Stomach (tissue), 9 donors: ENCODE results near the gene ACTN1. TPM values are rescaled to one million over a fixed set of nuclear protein-coding genes. Genes with fewer than 3 reads are reported as not detected.
A peak's percentile ranks its signal among the peaks of the same experiment; 100 is the strongest.

Experiments used
- DNase-seq, 2 donors: peaks; one replicate each; pipeline versions ENCODE4 v3.0.0 to v3.0.0-alpha.2; 2013 to 2019
- H3K27ac ChIP-seq, 5 donors: fragments of 200-600 bp in 4 of 5; sonication (generic) in 4 of 5; one replicate each; pipeline ENCODE4 v1.5.1; 2013 to 2019; ENCODE audit warnings: mild to moderate bottlenecking in 1 of 5, moderate library complexity in 1 of 5
- H3K27me3 ChIP-seq, 3 donors: fragments of 200-600 bp; sonication (generic); one replicate each; pipeline ENCODE4 v1.5.1; 2017 to 2019; ENCODE audit warnings: mixed run types in 1 of 3
- H3K36me3 ChIP-seq, 4 donors: fragments of 200-600 bp; sonication (generic); 1 replicate in 3 of 4; 2 replicates in 1 of 4; pipeline ENCODE4 v1.5.1; 2016 to 2019
- H3K4me1 ChIP-seq, 4 donors: fragments of 200-600 bp; sonication (generic); one replicate each; pipeline ENCODE4 v1.5.1; 2016 to 2019
- H3K4me3 ChIP-seq, 4 donors: fragments of 200-600 bp; sonication (generic) in 3 of 4; one replicate each; pipeline ENCODE4 v1.5.1; 2016 to 2019; ENCODE audit warnings: mild to moderate bottlenecking in 1 of 4
- H3K9me3 ChIP-seq, 4 donors: fragments of 200-600 bp; sonication (generic); one replicate each; pipeline ENCODE4 v1.5.1; 2016 to 2019
- EP300 ChIP-seq: sonication (generic); formaldehyde crosslinking; IDR thresholded peaks from one replicate; pipeline ENCODE4 v1.6.1; 2017; ENCODE audit warnings: antibody characterized with exemption
- POLR2A ChIP-seq, 4 donors: fragments of 450-650 bp; IDR thresholded peaks; one replicate each; pipeline ENCODE4 v1.6.1; 2016; ENCODE audit warnings: antibody characterized with exemption in 4 of 4, control low read depth in 2 of 4, mild to moderate bottlenecking in 1 of 4, moderate library complexity in 1 of 4
- POLR2AphosphoS5 ChIP-seq, 3 donors: sonication (generic); formaldehyde crosslinking; IDR thresholded peaks; one replicate each; pipeline ENCODE4 v1.6.1; 2016; ENCODE audit warnings: antibody characterized with exemption in 3 of 3
- WGBS, 5 donors: extraction: QIAGEN DNeasy Blood & Tissue Kit in 3 of 5; methylation state at CpG; one replicate each; pipeline versions ENCODE4 v1.1.5 to v1.1.7; 2013 to 2018; 5-methylcytosine and 5-hydroxymethylcytosine counted together
- intact Hi-C: fragments of 100-400 bp; cut with DNase I; formaldehyde crosslinking; loops from one replicate; pipeline ENCODE4 v1.15.1; 2023; ENCODE audit warnings: low total_unique reads
- polyA plus RNA-seq, 3 donors: library from polyadenylated mRNA; stranded (reverse); fragments of 200-250 nt; gene quantifications; one replicate each; pipeline ENCODE4 v1.2.3, GENCODE V29; 2013
- total RNA-seq, 5 donors: library from RNA; depleted of rRNA; stranded (reverse); fragments of >200 nt; gene quantifications; one replicate each; pipeline versions ENCODE4 v1.1.0 to v1.2.3, GENCODE V29; 2014 to 2016
- TF ChIP-seq, protein P1 (sequence below), 7 experiments: fragments of 450-650 bp in 4 of 7; fragments of 200-600 bp in 3 of 7; sonication (generic) in 3 of 7; IDR thresholded peaks; one replicate each; pipeline ENCODE4 v1.5.1; 2016 to 2019; ENCODE audit warnings: antibody characterized with exemption in 7 of 7, control low read depth in 2 of 7, mild to moderate bottlenecking in 1 of 7
- donor health status: healthy with polysubstance abuse.
- donor health status: Bipolar disorder and iron deficiency.
- donor health status: healthy.

The ACTN1 gene
- total and polyA plus RNA-seq, 8 donors, result 25.7 to 504 (median 196) TPM

GRCh38 chr14:68964300-68965093 is 14.6 kb downstream of the ACTN1 start:
- intact Hi-C loops, result no loop called here
- no peaks in the 10 kb centered on the region for H3K27me3 ChIP-seq
- peaks cover 68 to 100% (median 89%) of the 10 kb centered on the region in 4 donors for H3K4me1 ChIP-seq
- H3K4me3 ChIP-seq, result no peak overlapping the region
- no peaks in the 10 kb centered on the region for H3K9me3 ChIP-seq
- no peaks in the 10 kb centered on the region for H3K36me3 ChIP-seq
- WGBS, 5 donors, result 61 to 70% (median 65%) methylated on average over 11 to 12 of the region's 12 CpGs
- H3K27ac ChIP-seq, result peak overlapping the region in 4 of 5 donors; percentile 61 to 98 (median 88)
- peak in 1 of 2 donors; percentile 84 for DNase-seq
- TF ChIP-seq, protein P1, sequence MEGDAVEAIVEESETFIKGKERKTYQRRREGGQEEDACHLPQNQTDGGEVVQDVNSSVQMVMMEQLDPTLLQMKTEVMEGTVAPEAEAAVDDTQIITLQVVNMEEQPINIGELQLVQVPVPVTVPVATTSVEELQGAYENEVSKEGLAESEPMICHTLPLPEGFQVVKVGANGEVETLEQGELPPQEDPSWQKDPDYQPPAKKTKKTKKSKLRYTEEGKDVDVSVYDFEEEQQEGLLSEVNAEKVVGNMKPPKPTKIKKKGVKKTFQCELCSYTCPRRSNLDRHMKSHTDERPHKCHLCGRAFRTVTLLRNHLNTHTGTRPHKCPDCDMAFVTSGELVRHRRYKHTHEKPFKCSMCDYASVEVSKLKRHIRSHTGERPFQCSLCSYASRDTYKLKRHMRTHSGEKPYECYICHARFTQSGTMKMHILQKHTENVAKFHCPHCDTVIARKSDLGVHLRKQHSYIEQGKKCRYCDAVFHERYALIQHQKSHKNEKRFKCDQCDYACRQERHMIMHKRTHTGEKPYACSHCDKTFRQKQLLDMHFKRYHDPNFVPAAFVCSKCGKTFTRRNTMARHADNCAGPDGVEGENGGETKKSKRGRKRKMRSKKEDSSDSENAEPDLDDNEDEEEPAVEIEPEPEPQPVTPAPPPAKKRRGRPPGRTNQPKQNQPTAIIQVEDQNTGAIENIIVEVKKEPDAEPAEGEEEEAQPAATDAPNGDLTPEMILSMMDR (IDR thresholded peaks at IDR 0.05), result no peak
- TF ChIP-seq POLR2AphosphoS5 (IDR thresholded peaks at IDR 0.05) (no peak), EP300 (no peak), POLR2A (IDR thresholded peaks at IDR 0.05) (no peak)

- no peak for TF ChIP-seq EP300
- TF ChIP-seq, protein P1 (IDR thresholded peaks at IDR 0.05), result no peak
- TF ChIP-seq POLR2AphosphoS5 (IDR thresholded peaks at IDR 0.05), result no peak
- TF ChIP-seq POLR2A (IDR thresholded peaks at IDR 0.05), result no peak
- H3K27me3 ChIP-seq, result no peaks in the 10 kb centered on the region
- 92 to 100% (median 95%) methylated on average over 3 of the region's 3 CpGs for WGBS, 5 donors
- H3K36me3 ChIP-seq, result peaks cover 0 to 2% (median 0%) of the 10 kb centered on the region in 4 donors
- intact Hi-C loops, result no loop called here
- H3K4me1 ChIP-seq, result peaks cover 68 to 100% (median 88%) of the 10 kb centered on the region in 4 donors
- H3K9me3 ChIP-seq, result no peaks in the 10 kb centered on the region
- H3K27ac ChIP-seq, result peak overlapping the region in 3 of 5 donors; percentile 50 to 97 (median 75)
- no peak overlapping the region for H3K4me3 ChIP-seq
- DNase-seq, result no peak
Observed at GRCh38 chr14:68962681-68963080, 16.4 kb downstream of the ACTN1 start.

- DNase-seq, result peak in 1 of 2 donors; percentile 66
- peak overlapping the region in 4 of 5 donors; percentile 43 to 97 (median 62) for H3K27ac ChIP-seq
- 62 to 73% (median 64%) methylated on average over 13 to 16 of the region's 16 CpGs for WGBS, 5 donors
- no peak for TF ChIP-seq POLR2A (IDR thresholded peaks at IDR 0.05)
- TF ChIP-seq, protein P1 (IDR thresholded peaks at IDR 0.05), result no peak
- no peak for TF ChIP-seq EP300
- peak in 1 of 3 donors; percentile 16 for TF ChIP-seq POLR2AphosphoS5 (IDR thresholded peaks at IDR 0.05)
- no peaks in the 10 kb centered on the region for H3K27me3 ChIP-seq
- H3K9me3 ChIP-seq, result no peaks in the 10 kb centered on the region
- intact Hi-C loops, result no loop called here
- H3K4me1 ChIP-seq, result peaks cover 67 to 100% (median 88%) of the 10 kb centered on the region in 4 donors
- H3K4me3 ChIP-seq, result no peak overlapping the region
- peaks cover 0 to 7% (median 2%) of the 10 kb centered on the region in 4 donors for H3K36me3 ChIP-seq
Observed at GRCh38 chr14:68961781-68962584, 17.1 kb downstream of the ACTN1 start.

- WGBS, 5 donors, result 43 to 71% (median 56%) methylated on average over 7 of the region's 7 CpGs
- Histone ChIP-seq H3K4me1 (peaks cover 66 to 100% (median 87%) of the 10 kb centered on the region in 4 donors), H3K27ac (peak overlapping the region in 4 of 5 donors; percentile 43 to 97 (median 62)), H3K4me3 (no peak overlapping the region), H3K9me3 (no peaks in the 10 kb centered on the region), H3K36me3 (peaks cover 0 to 7% (median 2%) of the 10 kb centered on the region in 4 donors), H3K27me3 (no peaks in the 10 kb centered on the region)
- TF ChIP-seq, protein P1 (IDR thresholded peaks at IDR 0.05), result no peak
- no peak for TF ChIP-seq EP300
- TF ChIP-seq POLR2AphosphoS5 (IDR thresholded peaks at IDR 0.05), result no peak
- TF ChIP-seq POLR2A (IDR thresholded peaks at IDR 0.05), result no peak
- intact Hi-C loops, result no loop called here
- DNase-seq, result no peak
Observed at GRCh38 chr14:68961361-68961760, 17.7 kb downstream of the ACTN1 start.
